Neural cell (in vitro differentiated cells): ENCODE measurements around the gene ADIPOR1. TPM values are rescaled to one million over a fixed set of nuclear protein-coding genes. Genes with fewer than 3 reads are reported as not detected.

Source experiments
- H2AFZ ChIP-seq: fragments of 200-600, 300-800 bp; sonication (generic), shearing (Covaris generic); 2 replicates; pipeline ENCODE4 v1.6.0; 2014; ENCODE audit warnings: low read depth, mild to moderate bottlenecking, antibody characterized with exemption, low read length, moderate library complexity
- H3F3A ChIP-seq: fragments of 200-600 bp; shearing (Covaris generic); 2 replicates; pipeline ENCODE4 v1.6.1; 2016; ENCODE audit warnings: mild to moderate bottlenecking, moderate library complexity, mixed read lengths, antibody characterized with exemption, low read length; ENCODE audit not compliant: insufficient read depth, poor library complexity, severe bottlenecking
- H3K27ac ChIP-seq: fragments of 200-600, 300-800 bp; sonication (generic), shearing (Covaris generic); 2 replicates; pipeline ENCODE4 v1.5.1; 2014; ENCODE audit warnings: mild to moderate bottlenecking, low read length, moderate library complexity
- H3K27me3 ChIP-seq: fragments of 300-800, 200-600 bp; sonication (generic), shearing (Covaris generic); 2 replicates; pipeline ENCODE4 v1.6.0; 2014; ENCODE audit warnings: mild to moderate bottlenecking, low read depth, low read length, moderate library complexity; ENCODE audit not compliant: insufficient read depth
- H3K36me3 ChIP-seq: fragments of 300-800, 200-600 bp; sonication (generic), shearing (Covaris generic); 2 replicates; pipeline ENCODE4 v1.5.1; 2014; ENCODE audit warnings: mild to moderate bottlenecking, antibody characterized with exemption, low read length, moderate library complexity; ENCODE audit not compliant: insufficient read depth
- H3K4me2 ChIP-seq: fragments of 300-800, 200-600 bp; sonication (generic), shearing (Covaris generic); 2 replicates; pipeline ENCODE4 v1.6.0; 2014; ENCODE audit warnings: mild to moderate bottlenecking, low read length
- H3K4me3 ChIP-seq: fragments of 300-800, 200-600 bp; sonication (generic), shearing (Covaris generic); 2 replicates; pipeline ENCODE4 v1.5.1; 2014; ENCODE audit warnings: mild to moderate bottlenecking, low read length, moderate library complexity
- H3K79me2 ChIP-seq: fragments of 200-600 bp; shearing (Covaris generic); replicated peaks from 2 replicates; pipeline ENCODE4 v1.6.0; 2014; ENCODE audit warnings: mild to moderate bottlenecking, low read length, moderate library complexity; ENCODE audit not compliant: insufficient read depth
- H3K9ac ChIP-seq: fragments of 300-800, 200-600 bp; sonication (generic), shearing (Covaris generic); 2 replicates; pipeline ENCODE4 v1.6.1; 2016; ENCODE audit warnings: mild to moderate bottlenecking, low read length, mixed read lengths
- H3K9me2 ChIP-seq: fragments of 200-600 bp; shearing (Covaris generic); 2 replicates; pipeline ENCODE4 v1.6.1; 2016; ENCODE audit warnings: mild to moderate bottlenecking, low read length, mixed read lengths; ENCODE audit not compliant: insufficient read depth
- H3K9me3 ChIP-seq: fragments of 200-600, 300-800 bp; sonication (generic), shearing (Covaris generic); 2 replicates; pipeline ENCODE4 v1.6.1; 2016; ENCODE audit warnings: mild to moderate bottlenecking, mixed run types, low read length, moderate library complexity, mixed read lengths
- H4K20me1 ChIP-seq: fragments of 200-600 bp; shearing (Covaris generic); 2 replicates; pipeline ENCODE4 v1.6.1; 2016; ENCODE audit warnings: mild to moderate bottlenecking, mixed run types; ENCODE audit not compliant: insufficient read depth
- CTCF ChIP-seq: fragments of 450-650 bp; IDR thresholded peaks from 2 replicates; pipeline ENCODE4 v1.5.1; 2014; ENCODE audit warnings: antibody characterized with exemption, mild to moderate bottlenecking, moderate library complexity; ENCODE audit not compliant: poor library complexity, severe bottlenecking
- EP300 ChIP-seq: fragments of 450-650 bp; conservative IDR thresholded peaks from 2 replicates; pipeline ENCODE4 v1.6.1; 2014; ENCODE audit warnings: antibody characterized with exemption, mild to moderate bottlenecking, moderate library complexity; ENCODE audit not compliant: poor library complexity, severe bottlenecking
- EZH2 ChIP-seq: fragments of 200-600, 300-800 bp; shearing (Covaris generic), sonication (generic); IDR thresholded peaks from 2 replicates; pipeline ENCODE4 v1.6.1; 2014; ENCODE audit warnings: antibody characterized with exemption, low read length, borderline replicate concordance, mild to moderate bottlenecking; ENCODE audit not compliant: insufficient read depth, poor library complexity, severe bottlenecking
- MXI1 ChIP-seq: fragments of 450-650 bp; conservative IDR thresholded peaks from 2 replicates; pipeline ENCODE4 v1.6.1; 2014; ENCODE audit warnings: antibody characterized with exemption, mild to moderate bottlenecking; ENCODE audit not compliant: poor library complexity, severe bottlenecking
- POLR2AphosphoS5 ChIP-seq: IDR thresholded peaks from 2 replicates; pipeline ENCODE4 v1.6.1; 2012
- RAD21 ChIP-seq: fragments of 450-650 bp; conservative IDR thresholded peaks from 2 replicates; pipeline ENCODE4 v1.6.1; 2014; ENCODE audit warnings: antibody characterized with exemption, mild to moderate bottlenecking, moderate library complexity
- REST ChIP-seq: IDR thresholded peaks from 2 replicates; pipeline ENCODE4 v1.6.1; 2012; ENCODE audit warnings: borderline replicate concordance
- SMC3 ChIP-seq: fragments of 450-650 bp; conservative IDR thresholded peaks from 2 replicates; pipeline ENCODE4 v1.6.1; 2014; ENCODE audit warnings: antibody characterized with exemption, mild to moderate bottlenecking, moderate library complexity; ENCODE audit not compliant: poor library complexity
- TAF1 ChIP-seq: IDR thresholded peaks from 2 replicates; pipeline ENCODE4 v1.6.1; 2012; ENCODE audit warnings: low read depth
- polyA plus RNA-seq: library from polyadenylated mRNA; depleted of rRNA; stranded (reverse); fragments of >200 nt; gene quantifications from 2 replicates; pipeline ENCODE4 v1.2.3, GENCODE V29; 2014

The ADIPOR1 gene
- polyA plus RNA-seq, 1 donor from 2014 or later, result 72.3 TPM

GRCh38 chr1:202954057-202954745, 3.9 kb downstream of the ADIPOR1 start:
- no peaks in the 10 kb centered on the region for H4K20me1 ChIP-seq
- H3F3A ChIP-seq, result no peaks in the 10 kb centered on the region
- no peaks in the 10 kb centered on the region for H3K9me2 ChIP-seq
- H3K27me3 ChIP-seq, result no peaks in the 10 kb centered on the region
- no peaks in the 10 kb centered on the region for H3K9me3 ChIP-seq
- H3K4me3 ChIP-seq, result no peak overlapping the region
- TF ChIP-seq RAD21 (no peak), EP300 (no peak), POLR2AphosphoS5 (no peak), EZH2 (no peak), REST (no peak), MXI1 (no peak), SMC3 (no peak), TAF1 (no peak), CTCF (no peak)
- H3K9ac ChIP-seq, result no peak overlapping the region
- H2AFZ ChIP-seq, result no peak overlapping the region
- H3K27ac ChIP-seq, result no peak overlapping the region
- H3K36me3 ChIP-seq, result no peaks in the 10 kb centered on the region
- no peak overlapping the region for H3K4me2 ChIP-seq
- peaks cover 48% of the 10 kb centered on the region for H3K79me2 ChIP-seq

- no peak overlapping the region for H3K27ac ChIP-seq
- no peaks in the 10 kb centered on the region for H3K9me3 ChIP-seq
- peaks cover 48% of the 10 kb centered on the region for H3K79me2 ChIP-seq
- no peaks in the 10 kb centered on the region for H3K9me2 ChIP-seq
- TF ChIP-seq REST, result no peak
- TF ChIP-seq RAD21, result no peak
- TF ChIP-seq EP300, result no peak
- TF ChIP-seq CTCF, result no peak
- no peaks in the 10 kb centered on the region for H3K27me3 ChIP-seq
- no peaks in the 10 kb centered on the region for H3F3A ChIP-seq
- no peaks in the 10 kb centered on the region for H3K36me3 ChIP-seq
- no peak overlapping the region for H3K9ac ChIP-seq
- no peak overlapping the region for H2AFZ ChIP-seq
- no peak overlapping the region for H3K4me2 ChIP-seq
- H4K20me1 ChIP-seq, result no peaks in the 10 kb centered on the region
- H3K4me3 ChIP-seq, result no peak overlapping the region
Measured at GRCh38 chr1:202953392-202953791, 4.7 kb downstream of the ADIPOR1 start.
